K562 (cell line): Measurements from ENCODE around the gene INTS4. TPM values are rescaled to one million over a fixed set of nuclear protein-coding genes. Genes with fewer than 3 reads are reported as not detected.

Experiments used
- ARHGAP35 ChIP-seq: fragments of 450-650 bp; IDR thresholded peaks from 2 replicates; pipeline ENCODE4 v1.6.1; 2018; ENCODE audit not compliant: partially characterized antibody
- ATF3 ChIP-seq, 2 experiments: fragments of 450-650 bp in 1 of 2; sonication (generic) in 1 of 2; formaldehyde crosslinking in 1 of 2; IDR thresholded peaks in 1 of 2; conservative IDR thresholded peaks in 1 of 2; 2 replicates each; pipeline versions ENCODE4 v1.6.1 to v1.8.1; 2016 to 2023; ENCODE audit warnings: mild to moderate bottlenecking in 2 of 2, moderate library complexity in 2 of 2, inconsistent platforms in 1 of 2, missing genetic modification reagents in 1 of 2
- CBFB ChIP-seq: sonication (generic); formaldehyde crosslinking; IDR thresholded peaks from 2 replicates; pipeline ENCODE4 v1.4.0; 2020; ENCODE audit warnings: mild to moderate bottlenecking, missing genetic modification reagents
- CUX1 ChIP-seq: fragments of 200-800 bp; sonication (Bioruptor generic); IDR thresholded peaks from 2 replicates; pipeline ENCODE4 v1.6.1; 2016; ENCODE audit warnings: missing genetic modification characterization, missing compliant biosample characterization
- E2F4 ChIP-seq: sonication (generic); formaldehyde crosslinking; IDR thresholded peaks from 2 replicates; pipeline ENCODE4 v1.8.0; 2022; ENCODE audit warnings: mild to moderate bottlenecking, low read depth, missing genetic modification reagents
- E2F5 ChIP-seq: sonication (generic); formaldehyde crosslinking; IDR thresholded peaks from 2 replicates; pipeline ENCODE4 v1.8.0; 2022; ENCODE audit warnings: mild to moderate bottlenecking, missing genetic modification reagents
- ELF1 ChIP-seq: fragments of 200-800 bp; sonication (Bioruptor generic); IDR thresholded peaks from 2 replicates; pipeline ENCODE4 v1.6.1; 2016; ENCODE audit warnings: missing genetic modification characterization, missing compliant biosample characterization
- MTA3 ChIP-seq: fragments of 450-650 bp; formaldehyde crosslinking; IDR thresholded peaks from 2 replicates; pipeline ENCODE4 v1.6.1; 2017; ENCODE audit warnings: mild to moderate bottlenecking, borderline replicate concordance
- NFIX ChIP-seq: fragments of 250-450 bp; sonication (Bioruptor Pico); IDR thresholded peaks from 2 replicates; pipeline ENCODE4 v1.4.0; 2020; ENCODE audit warnings: low read depth, mild to moderate bottlenecking, moderate library complexity
- PTTG1 ChIP-seq: fragments of 450-650 bp; IDR thresholded peaks from 2 replicates; pipeline ENCODE4 v1.6.1; 2016; ENCODE audit warnings: low read depth, mild to moderate bottlenecking, missing genetic modification characterization, missing compliant biosample characterization
- PYGO2 ChIP-seq: fragments of 450-650 bp; IDR thresholded peaks from 2 replicates; pipeline ENCODE4 v1.6.1; 2016; ENCODE audit warnings: mild to moderate bottlenecking, missing genetic modification characterization, moderate library complexity, missing compliant biosample characterization
- RBFOX2 ChIP-seq: fragments of 200-400 bp; formaldehyde crosslinking; IDR thresholded peaks from 2 replicates; pipeline ENCODE4 v1.6.1; 2017; ENCODE audit warnings: low read depth, mild to moderate bottlenecking, low read length, moderate library complexity
- SMARCA4 ChIP-seq: fragments of 450-650 bp; IDR thresholded peaks from 2 replicates; pipeline ENCODE4 v1.6.1; 2016
- SREBF1 ChIP-seq: fragments of 150-350 bp; IDR thresholded peaks from 2 replicates; pipeline ENCODE4 v1.6.1; 2014; ENCODE audit warnings: antibody characterized with exemption, low read depth, low read length, borderline replicate concordance
- TEAD4 ChIP-seq, 2 experiments: sonication (generic) in 1 of 2; formaldehyde crosslinking in 1 of 2; IDR thresholded peaks; 2 replicates each; pipeline versions ENCODE4 v1.6.1 to v1.8.0; 2012 to 2022; ENCODE audit warnings: borderline replicate concordance in 1 of 2, inconsistent platforms in 1 of 2, low read length in 1 of 2, mild to moderate bottlenecking in 1 of 2, missing genetic modification reagents in 1 of 2
- ZBED1 ChIP-seq: IDR thresholded peaks from 2 replicates; pipeline ENCODE4 v1.6.1; 2014
- ZNF311 ChIP-seq: fragments of 250-450 bp; sonication (Bioruptor Pico); IDR thresholded peaks from 2 replicates; pipeline ENCODE4 v1.4.0; 2020; ENCODE audit warnings: mild to moderate bottlenecking, moderate library complexity
- ZNF354B ChIP-seq: fragments of 250-450 bp; sonication (Bioruptor Pico); IDR thresholded peaks from 2 replicates; pipeline ENCODE4 v1.4.0; 2020
- ZNF644 ChIP-seq: fragments of 200-800 bp; sonication (Bioruptor generic); IDR thresholded peaks from 2 replicates; pipeline ENCODE4 v1.6.1; 2016; ENCODE audit warnings: low read depth, missing genetic modification characterization, missing compliant biosample characterization
- polyA plus RNA-seq, 8 experiments: library from polyadenylated mRNA; depleted of rRNA in 4 of 8; stranded (reverse) in 5 of 8; unstranded in 3 of 8; fragments of >200 nt; fragmentation: Nextera tagmentation in 2 of 8; fragmentation: Illumina TruSeq in 1 of 8; extraction: Ambion mirVana in 2 of 8; extraction: Trizol in 1 of 8; gene quantifications; 2 replicates each; pipeline versions ENCODE4 v1.2.1 to v1.2.3, GENCODE V29; 2011 to 2014; ENCODE audit warnings: inconsistent platforms in 1 of 8, missing spikeins in 1 of 8
- total RNA-seq, 7 experiments: library from RNA; depleted of rRNA in 6 of 7; stranded (reverse); fragments of >200 nt in 6 of 7; fragmentation: Illumina TruSeq in 2 of 7; extraction: Trizol in 2 of 7; gene quantifications; 2 replicates each; pipeline versions ENCODE4 v1.2.1 to v1.2.3, GENCODE V29; 2011 to 2021; ENCODE audit warnings: low replicate concordance in 1 of 7

Gene INTS4
- total and polyA plus RNA-seq, 9 of the 15 experiments (the other 6 are each of a cell fraction or from before 2014, with no cell fraction given): 28.4 to 53.4 (median 44.5) TPM

- TF ChIP-seq CUX1 (CRISPR knock-in tag) (no peak), PTTG1 (peak; percentile 40; the same call in 1 of the 2 replicates), ZBED1 (no peak), ARHGAP35 (peak; percentile 70), RBFOX2 (peak; percentile 58; the same call in 1 of the 2 replicates), E2F4 (CRISPR knock-in tag) (no peak), E2F5 (CRISPR knock-in tag) (no peak), CBFB (CRISPR knock-in tag) (no peak), ZNF354B (no peak), SREBF1 (no peak), PYGO2 (tag) (0 out of 2 replicates have a peak, but pooled peaks have one; percentile 9), SMARCA4 (peak; percentile 85), ZNF311 (CRISPR knock-in tag) (peak; percentile 46; the same call in 1 of the 2 replicates), ATF3 (IDR thresholded peaks at IDR 0.05) (peak; percentile 53), ATF3 (CRISPR knock-in tag; conservative IDR thresholded peaks at IDR 0.05) (no peak), TEAD4 (IDR thresholded peaks at IDR 0.05; ENCODE audit: low read length) (peak; percentile 20; the same call in 1 of the 2 replicates), TEAD4 (CRISPR knock-in tag; IDR thresholded peaks at IDR 0.05; ENCODE audit: borderline replicate concordance) (no peak), ZNF644 (tag) (peak; percentile 48; the same call in 1 of the 2 replicates), ELF1 (tag) (peak; percentile 79), NFIX (CRISPR knock-in tag) (peak; percentile 46; the same call in 1 of the 2 replicates), MTA3 (peak; percentile 85; the same call in 1 of the 2 replicates)
Measured at GRCh38 chr11:78039919-78040671, 45.6 kb upstream of the INTS4 start (continued).
